Pancreas (tissue), 10 donors: ENCODE data around the gene RETSAT. TPM values are rescaled to one million over a fixed set of nuclear protein-coding genes. Genes with fewer than 3 reads are reported as not detected.
A peak's percentile ranks its signal among the peaks of the same experiment; 100 is the strongest.
"Not testable (repeated sequence)": the region's sequence is repeated elsewhere in the genome, so short reads cannot be mapped to it uniquely, and the experiment has no call there.

Experiments
- ATAC-seq, 4 donors: fragments of 200-7000 bp; cut with Tn5 transposase; one replicate each; pipeline versions ENCODE4 v1.8.0 to v1.9.1; 2020; ENCODE audit warnings: mild to moderate bottlenecking in 4 of 4, moderate library complexity in 4 of 4
- DNase-seq, 6 donors: peaks; one replicate each; pipeline ENCODE4 v3.0.0-alpha.2; 2020
- FAIRE-seq: peaks from 2 replicates; lab custom pipeline; 2012; peaks lifted over from hg19 to GRCh38; lab: Jason Lieb, UNC
- H3K27ac ChIP-seq, 4 donors: fragments of 200-600 bp; sonication (generic); 1 replicate in 3 of 4; 2 replicates in 1 of 4; pipeline versions ENCODE4 v1.5.0 to v1.8.0; 2020
- H3K27me3 ChIP-seq, 4 donors: fragments of 200-600 bp; one replicate each; pipeline ENCODE4 v1.8.0; 2021
- H3K36me3 ChIP-seq, 3 donors: fragments of 200-600 bp; sonication (generic) in 1 of 3; one replicate each; pipeline versions ENCODE4 v1.5.0 to v1.8.0; 2020 to 2021
- H3K4me1 ChIP-seq, 3 donors: fragments of 200-600 bp; one replicate each; pipeline ENCODE4 v1.8.0; 2021
- H3K4me3 ChIP-seq, 4 donors: fragments of 200-600 bp; sonication (generic) in 2 of 4; one replicate each; pipeline versions ENCODE4 v1.5.0 to v1.8.0; 2020 to 2021
- H3K9me3 ChIP-seq, 4 donors: fragments of 200-600 bp; one replicate each; pipeline ENCODE4 v1.8.0; 2021
- CTCF ChIP-seq, 4 donors: fragments of 200-600 bp; sonication (generic) in 3 of 4; IDR thresholded peaks; one replicate each; pipeline versions ENCODE4 v1.5.0 to v1.8.0; 2021; ENCODE audit warnings: antibody characterized with exemption in 4 of 4
- WGBS, 2 donors: extraction: QIAGEN DNeasy Blood & Tissue Kit; methylation state at CpG; one replicate each; pipeline ENCODE4 v1.1.7; 2013; 5-methylcytosine and 5-hydroxymethylcytosine counted together
- intact Hi-C, 3 donors: fragments of 100-400 bp; cut with DNase I; formaldehyde crosslinking; loops; one replicate each; pipeline versions ENCODE4 v1.11.1 to v1.14.2; 2022
- polyA plus RNA-seq, 2 donors: library from polyadenylated mRNA; stranded (reverse); fragments of 200-250 nt; gene quantifications; one replicate each; pipeline ENCODE4 v1.2.3, GENCODE V29; 2013
- total RNA-seq, 6 donors: library from RNA; stranded (reverse); fragmentation: NEBNext Ultra II Directional in 4 of 6; extraction: Animal tissue kit (Norgen Biotek cat#: 25700) in 4 of 6; gene quantifications; one replicate each; pipeline versions ENCODE4 v1.2.1 to v1.2.4, GENCODE V29; 2021 to 2023
- donor health status: healthy with polysubstance abuse.
- donor health status: DM: no; HTN: no; CAD: no; lungs with moderate emphysema.
- donor health status: DM: no; HTN: no; CAD: no.
- donor health status: control.
- donor health status: control.
- donor health status: Bipolar disorder and iron deficiency.
- donor health status: DM: yes; HTN: yes; CAD: no.
- donor health status: DM: no; HTN: no; CAD: no.
- donor health status: DM: no; HTN: no; CAD: no.
- donor health status: DM: yes; HTN: yes; CAD: no.

RETSAT gene
- total and polyA plus RNA-seq, 8 donors, result 20.7 to 48.3 (median 29.6) TPM

- no peaks in the 10 kb centered on the region for H3K4me1 ChIP-seq
- H3K36me3 ChIP-seq, result peaks cover 0 to 33% (median 4%) of the 10 kb centered on the region in 3 donors
- intact Hi-C loops, result no loop called here
- no peak overlapping the region for H3K27ac ChIP-seq
- WGBS, 2 donors, result 76% methylated on average over 4 of the region's 4 CpGs
- TF ChIP-seq CTCF (IDR thresholded peaks at IDR 0.05), result no peak
- H3K9me3 ChIP-seq, result no peaks in the 10 kb centered on the region
- no peak overlapping the region for H3K4me3 ChIP-seq
- DNase-seq, result no peak
- FAIRE-seq, result no peak
- no peaks in the 10 kb centered on the region for H3K27me3 ChIP-seq
- ATAC-seq, result no peak
Measured at GRCh38 chr2:85383850-85384249, 29.5 kb upstream of the RETSAT start.

- FAIRE-seq, H3K9me3 ChIP-seq, H3K4me3 ChIP-seq, H3K4me1 ChIP-seq, H3K27me3 ChIP-seq, DNase-seq, H3K27ac ChIP-seq, intact Hi-C loops: not testable (repeated sequence)
- peaks cover 0 to 36% (median 8%) of the 10 kb centered on the region in 3 donors for H3K36me3 ChIP-seq
- whole genome bisulfite sequencing, 2 donors, result 91 to 100% methylated on average over 5 of the region's 5 CpGs
- ATAC-seq, result peak in 1 of 4 donors; percentile 16
Measured at GRCh38 chr2:85383151-85383550, 28.8 kb upstream of the RETSAT start.

- Histone ChIP-seq H3K36me3 (peaks cover 0 to 36% (median 4%) of the 10 kb centered on the region in 3 donors), H3K27me3 (no peaks in the 10 kb centered on the region), H3K4me1 (no peaks in the 10 kb centered on the region), H3K27ac (no peak overlapping the region), H3K4me3 (no peak overlapping the region), H3K9me3 (no peaks in the 10 kb centered on the region)
- TF ChIP-seq CTCF (IDR thresholded peaks at IDR 0.05), result no peak
- no peak for DNase-seq
- ATAC-seq, result no peak
- FAIRE-seq, result no peak
- 61 to 64% methylated on average over 1 of the region's 1 CpG for WGBS, 2 donors
- intact Hi-C loops, result no loop called here
Measured at GRCh38 chr2:85380048-85380447, 25.7 kb upstream of the RETSAT start.

- Histone ChIP-seq H3K27ac (no peak overlapping the region), H3K4me1 (no peaks in the 10 kb centered on the region), H3K36me3 (peaks cover 0 to 21% (median 4%) of the 10 kb centered on the region in 3 donors), H3K9me3 (no peaks in the 10 kb centered on the region), H3K4me3 (no peak overlapping the region), H3K27me3 (no peaks in the 10 kb centered on the region)
- no peak for FAIRE-seq
- DNase-seq, result no peak
- ATAC-seq, result no peak
- 90 to 91% methylated on average over 5 of the region's 5 CpGs for WGBS, 2 donors
- no peak for TF ChIP-seq CTCF (IDR thresholded peaks at IDR 0.05)
- intact Hi-C loops, result no loop called here
Measured at GRCh38 chr2:85378257-85378656, 23.9 kb upstream of the RETSAT start.

- H3K9me3 ChIP-seq, result no peaks in the 10 kb centered on the region
- no peaks in the 10 kb centered on the region for H3K4me1 ChIP-seq
- no peak for DNase-seq
- intact Hi-C loops, result no loop called here
- peaks cover 0 to 21% (median 4%) of the 10 kb centered on the region in 3 donors for H3K36me3 ChIP-seq
- no peak overlapping the region for H3K4me3 ChIP-seq
- H3K27me3 ChIP-seq, result no peaks in the 10 kb centered on the region
- no peak overlapping the region for H3K27ac ChIP-seq
- 93 to 97% methylated on average over 11 of the region's 11 CpGs for WGBS, 2 donors
- no peak for FAIRE-seq
- TF ChIP-seq CTCF (IDR thresholded peaks at IDR 0.05), result no peak
- ATAC-seq, result no peak
Measured at GRCh38 chr2:85377083-85377482, 22.8 kb upstream of the RETSAT start.
